MM.1S (cell line): ENCODE results near the gene MTREX.

Source experiments
- DNase-seq: peaks from one replicate; pipeline ENCODE4 v3.0.0-alpha.2; 2015
- H2AFZ ChIP-seq: fragments of 300-600 bp; sonication (generic); 2 replicates; pipeline ENCODE4 v1.6.0; 2016; ENCODE audit warnings: antibody characterized with exemption, low read length
- H3F3A ChIP-seq: fragments of 300-600 bp; sonication (generic); 2 replicates; pipeline ENCODE4 v1.6.1; 2016; ENCODE audit warnings: mild to moderate bottlenecking, antibody characterized with exemption, low read length, moderate library complexity, mixed read lengths; ENCODE audit not compliant: insufficient read depth
- H3K27ac ChIP-seq: fragments of 300-600 bp; sonication (generic); 2 replicates; pipeline ENCODE4 v1.5.1; 2016; ENCODE audit warnings: mild to moderate bottlenecking, low read length
- H3K27me3 ChIP-seq: fragments of 300-600 bp; sonication (generic); replicated peaks from 2 replicates; pipeline ENCODE4 v1.6.0; 2016; ENCODE audit warnings: low read length; ENCODE audit not compliant: insufficient read depth
- H3K36me3 ChIP-seq: fragments of 300-600 bp; sonication (generic); replicated peaks from 2 replicates; pipeline ENCODE4 v1.6.1; 2016; ENCODE audit warnings: mild to moderate bottlenecking, low read length, mixed read lengths; ENCODE audit not compliant: insufficient read depth
- H3K4me1 ChIP-seq: fragments of 300-600 bp; sonication (generic); 2 replicates; pipeline ENCODE4 v1.6.1; 2016; ENCODE audit warnings: low read length, mixed read lengths
- H3K4me2 ChIP-seq: fragments of 300-600 bp; sonication (generic); 2 replicates; pipeline ENCODE4 v1.6.0; 2016; ENCODE audit warnings: low read depth, low read length
- H3K4me3 ChIP-seq: fragments of 300-600 bp; sonication (generic); 2 replicates; pipeline ENCODE4 v1.5.1; 2016; ENCODE audit warnings: low read length, mixed read lengths
- H3K79me2 ChIP-seq: fragments of 300-600 bp; sonication (generic); 2 replicates; pipeline ENCODE4 v1.6.1; 2016; ENCODE audit warnings: mixed run types, low read length, mixed read lengths
- H3K9ac ChIP-seq: fragments of 300-600 bp; sonication (generic); 2 replicates; pipeline ENCODE4 v1.6.1; 2016; ENCODE audit warnings: low read length, mixed read lengths
- H3K9me2 ChIP-seq: fragments of 300-600 bp; sonication (generic); replicated peaks from 2 replicates; pipeline ENCODE4 v1.6.1; 2016; ENCODE audit warnings: mild to moderate bottlenecking, low read length, mixed read lengths; ENCODE audit not compliant: insufficient read depth
- H3K9me3 ChIP-seq: fragments of 300-600 bp; sonication (generic); replicated peaks from 2 replicates; pipeline ENCODE4 v1.6.1; 2016; ENCODE audit warnings: mild to moderate bottlenecking, low read length, mixed read lengths; ENCODE audit not compliant: insufficient read depth
- H4K20me1 ChIP-seq: fragments of 300-600 bp; sonication (generic); 2 replicates; pipeline ENCODE4 v1.6.1; 2016; ENCODE audit warnings: mild to moderate bottlenecking, low read length, moderate library complexity, mixed read lengths; ENCODE audit not compliant: insufficient read depth
- CTCF ChIP-seq: fragments of 300-600 bp; sonication (generic); IDR thresholded peaks from 2 replicates; pipeline ENCODE4 v1.5.1; 2016; ENCODE audit warnings: antibody characterized with exemption, low read length, mixed read lengths
- EZH2 ChIP-seq: fragments of 300-600 bp; sonication (generic); optimal IDR thresholded peaks from 2 replicates; pipeline ENCODE3; 2017; ENCODE audit warnings: low read depth, mild to moderate bottlenecking, antibody characterized with exemption, low read length, mixed read lengths
- EZH2phosphoT487 ChIP-seq: fragments of 300-600 bp; sonication (generic); IDR thresholded peaks from 2 replicates; pipeline ENCODE4 v1.6.1; 2018; ENCODE audit warnings: antibody characterized with exemption, low read length

Gene MTREX

GRCh38 chr5:55308254-55308836 is 556 bp downstream of the MTREX start:
- Histone ChIP-seq H3K4me1 (peaks cover 20% of the 10 kb centered on the region), H3F3A (no peaks in the 10 kb centered on the region), H3K4me2 (peak overlapping the region; percentile 89), H3K79me2 (peaks cover 95% of the 10 kb centered on the region), H3K27ac (peak overlapping the region; percentile 84), H3K27me3 (no peaks in the 10 kb centered on the region), H3K9me3 (no peaks in the 10 kb centered on the region), H3K9ac (peak overlapping the region; percentile 95), H2AFZ (peak overlapping the region; percentile 95), H4K20me1 (peaks cover 5% of the 10 kb centered on the region; the same call in 1 of the 2 replicates), H3K9me2 (no peaks in the 10 kb centered on the region), H3K36me3 (no peaks in the 10 kb centered on the region; the same call in 1 of the 2 replicates), H3K4me3 (peak overlapping the region; percentile 94)
- DNase-seq, result peak; percentile 33
- TF ChIP-seq CTCF (peak; percentile 34), EZH2phosphoT487 (no peak)

- TF ChIP-seq EZH2phosphoT487 (no peak), CTCF (no peak), EZH2 (no peak)
- Histone ChIP-seq H3K36me3 (no peaks in the 10 kb centered on the region; the same call in 1 of the 2 replicates), H3K4me2 (no peak overlapping the region), H3F3A (no peaks in the 10 kb centered on the region), H3K4me1 (peaks cover 7% of the 10 kb centered on the region), H2AFZ (no peak overlapping the region), H3K4me3 (no peak overlapping the region), H3K9me3 (no peaks in the 10 kb centered on the region), H3K79me2 (peaks cover 100% of the 10 kb centered on the region), H4K20me1 (peaks cover 32% of the 10 kb centered on the region; the same call in 1 of the 2 replicates), H3K27me3 (no peaks in the 10 kb centered on the region), H3K9me2 (no peaks in the 10 kb centered on the region), H3K27ac (no peak overlapping the region), H3K9ac (no peak overlapping the region)
- DNase-seq, result no peak
These were observed 6.3 kb downstream of the MTREX start for GRCh38 chr5:55313870-55314617.

GRCh38 chr5:55316289-55316688 is 8.5 kb downstream of the MTREX start:
- DNase-seq, result no peak
- H3K4me2 ChIP-seq, result no peak overlapping the region
- H3K4me3 ChIP-seq, result no peak overlapping the region
- H3K27ac ChIP-seq, result no peak overlapping the region
- TF ChIP-seq EZH2phosphoT487 (no peak), CTCF (no peak), EZH2 (no peak)
- H3K9me3 ChIP-seq, result no peaks in the 10 kb centered on the region
- no peaks in the 10 kb centered on the region for H3K9me2 ChIP-seq
- H3K79me2 ChIP-seq, result peaks cover 99% of the 10 kb centered on the region
- H2AFZ ChIP-seq, result no peak overlapping the region
- H3K9ac ChIP-seq, result no peak overlapping the region
- H3F3A ChIP-seq, result no peaks in the 10 kb centered on the region
- H3K36me3 ChIP-seq, result no peaks in the 10 kb centered on the region; the same call in 1 of the 2 replicates
- peaks cover 32% of the 10 kb centered on the region; the same call in 1 of the 2 replicates for H4K20me1 ChIP-seq
- H3K4me1 ChIP-seq, result no peaks in the 10 kb centered on the region
- no peaks in the 10 kb centered on the region for H3K27me3 ChIP-seq
